Right forelimb (tissue), 1 donor: ENCODE results near the gene KIF21A.
A peak's percentile ranks its signal among the peaks of the same experiment; 100 is the strongest.
"Not testable (repeated sequence)": the region's sequence is repeated elsewhere in the genome, so short reads cannot be mapped to it uniquely, and the experiment has no call there.

Experiments used
- DNase-seq: peaks from one replicate; pipeline ENCODE4 v3.0.0-alpha.2; 2018

The KIF21A gene, protein sequence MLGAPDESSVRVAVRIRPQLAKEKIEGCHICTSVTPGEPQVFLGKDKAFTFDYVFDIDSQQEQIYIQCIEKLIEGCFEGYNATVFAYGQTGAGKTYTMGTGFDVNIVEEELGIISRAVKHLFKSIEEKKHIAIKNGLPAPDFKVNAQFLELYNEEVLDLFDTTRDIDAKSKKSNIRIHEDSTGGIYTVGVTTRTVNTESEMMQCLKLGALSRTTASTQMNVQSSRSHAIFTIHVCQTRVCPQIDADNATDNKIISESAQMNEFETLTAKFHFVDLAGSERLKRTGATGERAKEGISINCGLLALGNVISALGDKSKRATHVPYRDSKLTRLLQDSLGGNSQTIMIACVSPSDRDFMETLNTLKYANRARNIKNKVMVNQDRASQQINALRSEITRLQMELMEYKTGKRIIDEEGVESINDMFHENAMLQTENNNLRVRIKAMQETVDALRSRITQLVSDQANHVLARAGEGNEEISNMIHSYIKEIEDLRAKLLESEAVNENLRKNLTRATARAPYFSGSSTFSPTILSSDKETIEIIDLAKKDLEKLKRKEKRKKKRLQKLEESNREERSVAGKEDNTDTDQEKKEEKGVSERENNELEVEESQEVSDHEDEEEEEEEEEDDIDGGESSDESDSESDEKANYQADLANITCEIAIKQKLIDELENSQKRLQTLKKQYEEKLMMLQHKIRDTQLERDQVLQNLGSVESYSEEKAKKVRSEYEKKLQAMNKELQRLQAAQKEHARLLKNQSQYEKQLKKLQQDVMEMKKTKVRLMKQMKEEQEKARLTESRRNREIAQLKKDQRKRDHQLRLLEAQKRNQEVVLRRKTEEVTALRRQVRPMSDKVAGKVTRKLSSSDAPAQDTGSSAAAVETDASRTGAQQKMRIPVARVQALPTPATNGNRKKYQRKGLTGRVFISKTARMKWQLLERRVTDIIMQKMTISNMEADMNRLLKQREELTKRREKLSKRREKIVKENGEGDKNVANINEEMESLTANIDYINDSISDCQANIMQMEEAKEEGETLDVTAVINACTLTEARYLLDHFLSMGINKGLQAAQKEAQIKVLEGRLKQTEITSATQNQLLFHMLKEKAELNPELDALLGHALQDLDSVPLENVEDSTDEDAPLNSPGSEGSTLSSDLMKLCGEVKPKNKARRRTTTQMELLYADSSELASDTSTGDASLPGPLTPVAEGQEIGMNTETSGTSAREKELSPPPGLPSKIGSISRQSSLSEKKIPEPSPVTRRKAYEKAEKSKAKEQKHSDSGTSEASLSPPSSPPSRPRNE (N-terminal part only)

GRCh38 chr12:39443081-39443928, at the start of gene KIF21A:
KIF21A (minus strand) TSS chr12:39443120; CDS start chr12:39442970, 150 bp downstream.
- DNase-seq = peak; percentile 85

GRCh38 chr12:39490500-39491282, 47.8 kb upstream of the KIF21A start:
- DNase-seq = no peak

GRCh38 chr12:39483597-39483996, 40.7 kb upstream of the KIF21A start:
- no peak for DNase-seq

DNA sequence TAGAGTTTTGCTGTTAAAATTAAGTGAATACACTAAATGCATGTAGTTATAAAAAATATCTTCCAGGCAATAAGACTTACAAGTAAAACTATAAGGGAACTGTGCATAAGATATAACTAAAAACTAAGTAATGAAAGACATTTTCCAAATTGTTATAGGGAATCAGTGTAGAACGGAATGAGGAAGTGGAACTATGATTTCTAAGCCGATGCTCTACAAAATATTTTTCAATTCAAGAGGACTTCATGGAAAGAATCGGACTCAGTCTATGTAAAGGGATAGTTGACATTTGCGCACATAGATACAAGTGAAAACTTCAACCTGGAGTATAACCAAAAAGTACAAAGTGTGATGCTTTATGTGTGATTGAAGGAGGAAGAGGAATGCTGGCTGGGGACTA, 40.1 kb upstream of the KIF21A start:
- no peak for DNase-seq

DNA sequence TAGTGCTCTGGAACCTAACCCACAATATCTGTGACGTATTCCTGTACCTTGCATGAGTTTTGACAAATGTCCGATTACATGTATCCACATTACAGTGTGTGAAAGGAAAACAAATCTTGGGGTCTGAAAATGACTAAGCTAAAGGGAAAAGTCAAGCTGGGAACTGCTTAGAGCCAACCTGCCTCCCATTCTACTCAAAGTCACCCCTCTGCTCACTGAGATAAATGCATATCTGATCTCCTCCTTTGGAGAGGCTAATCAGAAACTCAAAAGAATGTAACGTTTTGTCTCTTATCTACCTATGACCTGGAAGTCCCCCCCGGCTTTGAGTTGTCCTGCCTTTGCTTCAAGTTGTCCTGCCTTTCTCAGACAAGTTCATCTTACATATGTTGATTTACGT, 34.0 kb upstream of the KIF21A start:
- DNase-seq = no peak

- no peak for DNase-seq
Measured at GRCh38 chr12:39476121-39476520, 33.2 kb upstream of the KIF21A start.

GRCh38 chr12:39475136-39475535, 32.2 kb upstream of the KIF21A start:
- DNase-seq = not testable (repeated sequence)

- no peak for DNase-seq
Measured at GRCh38 chr12:39467432-39467870, 24.5 kb upstream of the KIF21A start.

- no peak for DNase-seq
Measured at GRCh38 chr12:39464976-39465695, 22.2 kb upstream of the KIF21A start.

DNA sequence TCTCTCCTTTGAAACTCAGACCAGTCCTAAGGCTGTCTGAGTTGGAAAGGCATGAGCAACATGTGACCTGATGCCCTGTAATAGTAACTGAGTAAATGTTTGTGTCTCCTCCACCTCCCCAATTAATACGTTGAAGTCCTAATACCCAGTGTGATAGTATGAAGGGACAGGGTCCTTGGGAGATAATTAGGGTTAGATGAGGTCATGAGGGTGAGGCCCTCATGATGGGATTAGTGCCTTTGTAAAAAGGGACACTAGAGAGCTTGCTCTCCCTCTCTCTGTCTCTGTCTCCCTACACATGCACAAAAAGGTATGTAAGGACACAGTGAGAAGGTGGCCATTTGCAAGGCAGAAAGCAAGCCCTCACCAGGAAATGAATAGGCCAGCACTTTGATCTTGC, 18.1 kb upstream of the KIF21A start:
- no peak for DNase-seq

DNA sequence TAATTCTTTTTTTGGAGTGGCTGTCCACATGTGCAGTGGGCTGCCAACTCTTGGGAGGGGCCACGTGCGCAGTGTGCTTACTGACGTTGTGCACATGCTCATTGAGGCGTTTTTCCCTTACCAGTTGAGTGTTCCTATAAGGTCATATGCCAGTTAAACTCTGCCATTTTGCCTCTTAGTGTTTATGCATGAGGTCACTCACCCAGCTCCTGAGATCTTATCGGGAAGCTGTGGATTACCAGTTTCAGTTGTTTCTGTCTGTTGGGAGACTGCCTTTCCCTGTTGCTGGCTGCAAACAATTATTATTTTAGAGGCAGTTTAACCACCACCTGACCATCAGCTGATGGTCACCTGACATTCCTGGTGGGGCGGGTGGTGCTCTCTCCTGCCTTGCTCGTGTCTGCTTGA, 16.1 kb upstream of the KIF21A start:
- no peak for DNase-seq

DNA sequence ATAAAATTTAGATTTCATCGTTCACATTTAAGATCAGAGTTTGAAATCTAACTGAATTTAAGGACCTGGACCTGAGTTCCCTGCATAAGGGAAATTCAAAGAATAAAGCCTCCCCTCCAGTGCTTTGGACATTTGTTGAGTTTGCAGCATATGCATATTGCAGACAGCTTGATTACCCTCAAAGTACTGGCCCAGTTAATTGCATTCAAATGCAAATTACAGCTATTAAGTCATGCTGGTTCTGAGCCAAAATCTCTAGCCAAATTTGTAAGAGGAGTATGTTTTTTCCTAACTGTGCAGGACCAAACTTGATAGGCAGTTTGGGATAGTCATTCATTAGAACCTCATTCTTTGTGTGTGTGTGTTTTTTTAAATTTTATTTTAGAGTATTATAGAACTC, 9.1 kb upstream of the KIF21A start:
- no peak for DNase-seq

- no peak for DNase-seq
Measured at GRCh38 chr12:39448038-39448437, 5.1 kb upstream of the KIF21A start.

GRCh38 chr12:39443929-39444209, 949 bp upstream of the KIF21A start:
- no peak for DNase-seq

DNA sequence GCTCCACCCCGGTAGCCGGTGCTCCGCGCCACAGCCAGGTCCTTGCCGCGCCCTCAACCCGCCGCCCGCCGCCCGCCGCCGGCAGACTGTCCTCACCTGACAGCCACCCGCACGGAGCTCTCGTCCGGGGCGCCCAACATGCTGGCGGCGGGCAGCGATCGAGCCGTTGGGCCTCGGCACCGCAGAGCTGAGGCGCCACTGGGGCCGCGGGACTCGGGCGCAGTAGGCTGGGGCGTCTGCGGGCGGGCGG, 164 bp downstream of the KIF21A start:
- DNase-seq = no peak

DNA sequence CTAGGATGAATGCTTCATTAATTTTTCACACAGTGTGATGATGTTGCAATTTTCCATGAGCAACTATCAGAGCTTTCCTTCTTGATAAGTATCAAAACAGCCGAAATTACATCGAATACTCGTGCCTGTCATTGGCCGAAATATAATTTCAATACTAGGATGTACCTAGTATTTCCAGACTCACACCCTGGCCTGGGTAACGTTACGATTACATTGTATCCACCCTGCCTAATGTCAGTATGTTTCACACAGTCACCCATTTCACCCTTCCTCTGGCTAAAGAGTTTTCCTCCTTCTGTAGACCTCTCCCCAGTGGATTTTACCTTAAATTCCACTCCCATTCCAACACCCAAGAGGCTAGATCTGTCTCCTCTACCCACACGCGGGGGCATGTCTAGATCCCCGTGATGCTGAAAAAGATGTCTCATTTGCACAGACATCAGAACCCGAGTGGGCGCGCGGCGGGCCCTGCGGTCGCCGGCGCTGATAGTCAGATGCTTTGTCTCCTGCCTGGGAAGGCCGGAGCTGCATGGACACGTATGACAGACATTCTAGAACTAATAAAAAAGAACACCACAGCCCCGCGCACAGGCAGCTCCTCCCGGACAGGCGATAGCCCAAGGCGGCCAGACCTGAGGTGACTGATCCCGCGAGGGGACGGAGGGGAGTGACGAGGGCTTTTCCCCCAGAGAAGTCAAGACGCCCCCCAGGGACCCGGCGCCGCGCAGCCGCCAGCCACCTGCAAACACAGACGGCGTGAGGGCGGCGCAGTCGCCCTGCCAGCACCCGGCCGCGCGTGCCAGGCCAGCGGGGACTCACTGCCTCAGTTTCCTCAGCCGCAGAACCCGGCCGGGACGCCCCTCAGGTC, 723 bp downstream of the KIF21A start:
- DNase-seq = peak; percentile 60

GRCh38 chr12:39441189-39441962, 1.5 kb downstream of the KIF21A start:
- no peak for DNase-seq

- no peak for DNase-seq
Measured at GRCh38 chr12:39440781-39441180, 2.1 kb downstream of the KIF21A start.

DNA sequence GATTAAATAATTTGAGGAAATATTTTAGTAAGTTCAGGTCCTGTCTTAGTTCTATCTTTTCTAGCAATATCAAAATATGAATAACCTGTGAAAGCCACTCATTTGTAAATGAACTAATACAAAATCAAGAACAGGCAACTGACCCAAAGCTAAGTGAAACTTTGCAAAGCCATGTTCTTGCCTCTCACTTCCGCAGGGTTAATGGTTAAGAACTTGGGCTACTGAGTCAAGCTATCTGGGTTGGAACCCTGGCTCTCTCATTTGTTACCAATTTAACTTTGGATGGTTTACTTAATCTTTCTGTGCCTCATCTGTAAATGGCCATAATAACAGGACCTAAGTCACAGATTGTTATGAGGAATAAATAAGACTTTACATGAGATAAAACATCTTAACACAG, 2.8 kb downstream of the KIF21A start:
- DNase-seq = no peak
